HG02588 (cell line): Measurements from ENCODE around the gene CRYBA2.

Source experiments
- ATAC-seq: cut with Tn5 transposase; IDR thresholded peaks from one replicate; pipeline ENCODE4 v1.9.1; 2021; ENCODE audit warnings: mild to moderate bottlenecking, moderate library complexity; ENCODE audit not compliant: unreplicated experiment

CRYBA2 gene

GRCh38 chr2:218958276-218958675, 34.9 kb downstream of the CRYBA2 start:
- ATAC-seq = no peak

- no peak for ATAC-seq
These were observed 35.6 kb downstream of the CRYBA2 start for GRCh38 chr2:218957671-218958070.

GRCh38 chr2:218956039-218956438, 37.2 kb downstream of the CRYBA2 start:
- no peak for ATAC-seq

- ATAC-seq = no peak
These were observed 38.5 kb downstream of the CRYBA2 start for GRCh38 chr2:218954541-218955300.

- ATAC-seq = no peak
These were observed 39.8 kb downstream of the CRYBA2 start for GRCh38 chr2:218953366-218953954.

- ATAC-seq = no peak
These were observed 41.1 kb downstream of the CRYBA2 start for GRCh38 chr2:218952160-218952559.

GRCh38 chr2:218946621-218947020, 46.6 kb downstream of the CRYBA2 start:
- ATAC-seq = no peak

GRCh38 chr2:218944759-218945404, 48.3 kb downstream of the CRYBA2 start:
- ATAC-seq = no peak
